CD8-positive, alpha-beta memory T cell (primary cell): Measurements from ENCODE around the gene CCL5. TPM values are rescaled to one million over a fixed set of nuclear protein-coding genes. Genes with fewer than 3 reads are reported as not detected.

Source experiments
- CTCF ChIA-PET: fragments of 350-600 bp; sonication (Branson Sonifier 250); formaldehyde crosslinking; loops from one replicate; lab custom pipeline; 2021; ENCODE audit warnings: antibody characterized with exemption; lab: Charles Lee
- POLR2A ChIA-PET: fragments of 350-600 bp; sonication (Branson Sonifier 250); formaldehyde crosslinking; loops from one replicate; lab custom pipeline; 2021; ENCODE audit warnings: antibody characterized with exemption; lab: Charles Lee
- DNase-seq, 5 donors: peaks; one replicate each; pipeline versions ENCODE4 v3.0.0 to v3.0.0-alpha.2; 2020 to 2022; ENCODE audit warnings: mixed read lengths in 1 of 5
- H3K27ac ChIP-seq: one replicate; pipeline ENCODE4 v1.7.0; 2013; ENCODE audit warnings: low read depth, mild to moderate bottlenecking, low read length, moderate library complexity
- H3K27me3 ChIP-seq: 2 replicates; pipeline ENCODE4 v1.7.0; 2013; ENCODE audit warnings: low read length, mild to moderate bottlenecking; ENCODE audit not compliant: insufficient read depth, poor library complexity, severe bottlenecking
- H3K36me3 ChIP-seq: 2 replicates; pipeline ENCODE4 v1.7.0; 2013; ENCODE audit warnings: mild to moderate bottlenecking, low read length, moderate library complexity; ENCODE audit not compliant: insufficient read depth
- H3K4me1 ChIP-seq: 2 replicates; pipeline ENCODE4 v1.7.0; 2013; ENCODE audit warnings: mild to moderate bottlenecking, low read length, moderate library complexity; ENCODE audit not compliant: insufficient read depth
- H3K4me3 ChIP-seq: 2 replicates; pipeline ENCODE4 v1.7.0; 2013; ENCODE audit warnings: mild to moderate bottlenecking, low read length
- H3K9me3 ChIP-seq: 2 replicates; pipeline ENCODE4 v1.7.0; 2013; ENCODE audit warnings: mild to moderate bottlenecking, low read length
- H3K27ac Mint-ChIP-seq, 8 donors: one replicate each; pipeline ENCODE4 v1.8.0; 2020 to 2021; ENCODE audit warnings: mixed read lengths in 8 of 8, mild to moderate bottlenecking in 6 of 8, inconsistent platforms in 3 of 8, moderate library complexity in 3 of 8
- H3K27me3 Mint-ChIP-seq, 2 donors: one replicate each; pipeline ENCODE4 v1.8.0; 2020 to 2021; ENCODE audit warnings: mixed read lengths in 2 of 2, mild to moderate bottlenecking in 1 of 2, moderate library complexity in 1 of 2
- H3K36me3 Mint-ChIP-seq, 3 donors: one replicate each; pipeline ENCODE4 v1.8.0; 2020 to 2021; ENCODE audit warnings: mixed read lengths in 3 of 3, inconsistent platforms in 1 of 3, mild to moderate bottlenecking in 1 of 3
- H3K4me1 Mint-ChIP-seq, 3 donors: one replicate each; pipeline ENCODE4 v1.8.0; 2020 to 2021; ENCODE audit warnings: mixed read lengths in 3 of 3, inconsistent platforms in 1 of 3, mild to moderate bottlenecking in 1 of 3
- H3K4me3 Mint-ChIP-seq, 7 donors: one replicate each; pipeline ENCODE4 v1.8.0; 2020 to 2021; ENCODE audit warnings: mixed read lengths in 7 of 7, mild to moderate bottlenecking in 6 of 7, moderate library complexity in 4 of 7, inconsistent platforms in 2 of 7
- H3K9me3 Mint-ChIP-seq, 5 donors: one replicate each; pipeline ENCODE4 v1.8.0; 2020 to 2022; ENCODE audit warnings: mixed read lengths in 5 of 5, mild to moderate bottlenecking in 3 of 5, moderate library complexity in 2 of 5, inconsistent platforms in 1 of 5
- polyA plus RNA-seq: library from polyadenylated mRNA; unstranded; fragments of 300-500 nt; fragmentation: Illumina TruSeq; gene quantifications from one replicate; pipeline ENCODE4 v1.2.3, GENCODE V29; 2021
- total RNA-seq, 2 experiments: library from RNA; stranded (reverse); gene quantifications; one replicate each; pipeline ENCODE4 v1.2.3, GENCODE V29; 2021

CCL5 gene
- total and polyA plus RNA-seq, 3 experiments from 2014 or later: 580 to 2,769 (median 591) TPM

DNA sequence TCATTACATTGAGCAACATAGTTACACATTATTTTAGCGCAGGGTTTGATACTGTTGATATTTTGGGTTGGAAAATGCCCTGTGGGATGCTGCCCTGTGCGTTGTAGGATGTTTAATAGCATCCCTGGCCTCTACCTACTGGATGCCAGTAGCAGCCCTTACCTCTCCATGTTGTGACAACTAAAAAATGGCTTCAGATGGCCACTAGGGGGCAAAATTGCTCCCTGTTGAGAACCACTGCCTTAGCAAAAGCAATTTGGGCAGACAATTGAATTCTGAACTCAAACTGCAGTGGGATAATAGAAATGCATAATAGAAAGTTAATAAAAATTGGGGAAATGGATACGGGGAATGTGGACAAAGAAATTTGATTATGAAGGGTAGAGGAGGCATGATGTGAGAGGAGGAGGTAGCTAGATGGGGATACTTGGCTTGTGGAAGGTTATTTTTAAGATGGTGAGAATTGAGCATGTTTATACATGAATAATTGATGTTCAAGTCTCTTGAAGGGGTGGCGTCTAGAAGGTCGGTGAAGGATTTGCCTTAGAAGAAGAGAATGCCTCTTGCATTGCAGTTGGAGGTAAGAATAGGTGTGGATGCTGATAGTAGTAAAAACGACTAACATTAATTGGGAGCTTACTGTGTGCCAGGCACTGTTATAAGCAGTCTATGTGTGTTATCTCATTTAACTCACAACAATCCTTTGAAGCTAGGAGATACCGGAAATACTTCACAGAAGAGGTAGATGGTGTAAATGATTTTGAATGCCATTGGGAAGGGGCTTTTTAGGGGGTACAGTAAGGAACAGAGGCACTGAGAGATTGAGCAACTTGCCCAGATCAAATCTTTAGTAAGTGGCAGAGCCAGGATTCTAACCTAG is 30.5 kb downstream of the CCL5 start:
- no peaks in the 10 kb centered on the region for H3K9me3 Mint-ChIP-seq
- CTCF ChIA-PET: interaction anchor here (0.6 to 4.8 kb wide), 33 partner anchors 9 to 635 kb away, joined by 3 to 44 read pairs (median 5); partner anchors contain the start of genes CCL5 and HEATR9
- H3K4me3 Mint-ChIP-seq: peak overlapping the region in 5 of 7 donors; percentile 11 to 57 (median 22)
- peaks cover 6% of the 10 kb centered on the region for H3K4me1 ChIP-seq
- peaks cover 29 to 33% (median 33%) of the 10 kb centered on the region in 3 donors for H3K4me1 Mint-ChIP-seq
- DNase-seq: peak; percentile 35 to 79 (median 41)
- peak overlapping the region; percentile 14 to 82 (median 62) for H3K27ac Mint-ChIP-seq
- POLR2A ChIA-PET: interaction anchor here (0.6 to 1.9 kb wide), 4 partner anchors 17 to 299 kb away, joined by 3 to 7 read pairs (median 5); partner anchors contain the start of gene HEATR9
- H3K4me3 ChIP-seq: no peak overlapping the region
- peaks cover 24% of the 10 kb centered on the region for H3K36me3 ChIP-seq
- no peaks in the 10 kb centered on the region for H3K27me3 ChIP-seq
- no peaks in the 10 kb centered on the region for H3K9me3 ChIP-seq
- H3K27me3 Mint-ChIP-seq: no peaks in the 10 kb centered on the region
- H3K36me3 Mint-ChIP-seq: peaks cover 3 to 60% (median 14%) of the 10 kb centered on the region in 3 donors
- no peak overlapping the region for H3K27ac ChIP-seq

DNA sequence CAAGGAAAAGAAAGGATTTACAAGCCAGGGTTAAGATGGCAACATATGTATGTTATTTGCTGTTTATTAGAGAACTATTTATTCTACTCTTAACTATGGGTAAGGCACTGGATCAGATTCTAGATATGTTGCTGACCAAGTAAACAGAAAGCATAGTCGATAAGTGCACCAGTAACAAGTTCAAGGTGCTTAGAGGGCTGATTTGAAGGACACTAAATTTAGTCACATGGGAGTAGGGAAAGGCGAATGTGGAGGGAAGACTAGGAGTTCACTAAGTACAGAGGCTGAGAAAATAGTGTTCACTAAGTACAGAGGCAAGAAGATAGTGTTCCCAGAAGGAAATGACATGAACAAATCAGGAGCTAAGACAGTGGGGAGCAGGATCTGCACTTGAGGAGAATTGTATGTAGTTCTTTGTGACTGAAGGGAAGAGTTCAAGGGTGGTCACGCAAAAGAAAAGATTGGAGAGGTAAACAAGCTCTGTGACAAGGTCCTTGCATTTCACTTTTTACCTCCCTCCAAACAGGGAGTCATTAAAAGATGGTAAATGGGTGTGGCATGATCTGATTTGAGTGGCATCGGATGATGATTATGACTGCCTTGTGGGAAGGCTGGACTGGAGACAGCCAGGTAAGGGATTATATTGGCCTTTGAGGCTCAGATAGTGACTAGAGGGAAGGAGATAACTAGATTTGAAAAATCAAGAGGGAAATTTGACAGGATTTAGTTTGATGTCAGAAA is 32.4 kb downstream of the CCL5 start:
- POLR2A ChIA-PET: interaction anchor here (0.6 to 1.0 kb wide), 2 partner anchors 38 to 86 kb away, joined by 3 read pairs; no protein-coding TSS in a partner anchor
- H3K36me3 Mint-ChIP-seq: peaks cover 7 to 68% (median 21%) of the 10 kb centered on the region in 3 donors
- H3K27me3 ChIP-seq: no peaks in the 10 kb centered on the region
- no peak overlapping the region for H3K4me3 ChIP-seq
- H3K36me3 ChIP-seq: peaks cover 39% of the 10 kb centered on the region
- no peak overlapping the region for H3K4me3 Mint-ChIP-seq
- no peaks in the 10 kb centered on the region for H3K9me3 ChIP-seq
- no peaks in the 10 kb centered on the region for H3K27me3 Mint-ChIP-seq
- peak overlapping the region; percentile 4 to 87 (median 58) for H3K27ac Mint-ChIP-seq
- H3K4me1 ChIP-seq: peaks cover 6% of the 10 kb centered on the region
- no peaks in the 10 kb centered on the region for H3K9me3 Mint-ChIP-seq
- no peak for DNase-seq
- no peak overlapping the region for H3K27ac ChIP-seq
- peaks cover 17 to 26% (median 24%) of the 10 kb centered on the region in 3 donors for H3K4me1 Mint-ChIP-seq
- CTCF ChIA-PET: interaction anchor here (1.1 to 4.8 kb wide), 13 partner anchors 10 to 302 kb away, joined by 3 to 44 read pairs (median 5); no protein-coding TSS in a partner anchor

DNA sequence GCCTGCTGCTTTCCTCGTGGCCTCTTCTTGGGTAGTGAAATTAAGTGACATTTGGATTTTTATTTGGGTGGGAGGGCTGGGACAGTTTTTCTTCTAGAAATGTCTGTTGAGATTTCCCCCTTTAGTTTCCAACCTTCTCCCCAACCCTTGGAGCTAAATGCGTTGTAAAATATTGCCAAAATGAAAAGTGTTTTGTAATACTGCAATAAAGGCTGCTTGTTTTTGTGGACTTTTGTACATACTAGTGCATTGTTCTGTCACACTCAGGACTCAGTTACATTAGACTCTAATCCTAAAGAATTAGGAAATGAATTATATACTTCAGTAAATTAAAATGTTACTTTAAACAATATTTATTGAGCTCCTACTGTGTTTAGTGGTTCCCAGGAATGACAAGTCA is 33.2 kb downstream of the CCL5 start:
- peak overlapping the region in 2 of 8 donors; percentile 12 to 35 for H3K27ac Mint-ChIP-seq
- H3K9me3 Mint-ChIP-seq: no peaks in the 10 kb centered on the region
- Histone ChIP-seq H3K27me3 (no peaks in the 10 kb centered on the region), H3K4me3 (no peak overlapping the region), H3K9me3 (no peaks in the 10 kb centered on the region), H3K36me3 (peaks cover 45% of the 10 kb centered on the region), H3K27ac (no peak overlapping the region), H3K4me1 (peaks cover 6% of the 10 kb centered on the region)
- ChIA-PET CTCF (interaction anchor here (1.0 to 4.8 kb wide), 8 partner anchors 11 to 302 kb away, joined by 3 to 44 read pairs (median 4); no protein-coding TSS in a partner anchor), POLR2A (no interaction called here)
- H3K4me1 Mint-ChIP-seq: peaks cover 17 to 26% (median 19%) of the 10 kb centered on the region in 3 donors
- no peak for DNase-seq
- H3K36me3 Mint-ChIP-seq: peaks cover 7 to 72% (median 24%) of the 10 kb centered on the region in 3 donors
- no peak overlapping the region for H3K4me3 Mint-ChIP-seq
- H3K27me3 Mint-ChIP-seq: no peaks in the 10 kb centered on the region

- Mint-ChIP-seq H3K4me3 (no peak overlapping the region), H3K9me3 (no peaks in the 10 kb centered on the region), H3K4me1 (peaks cover 14 to 22% (median 16%) of the 10 kb centered on the region in 3 donors), H3K36me3 (peaks cover 4 to 76% (median 26%) of the 10 kb centered on the region in 3 donors), H3K27ac (peak overlapping the region in 4 of 8 donors; percentile 22 to 69 (median 50)), H3K27me3 (no peaks in the 10 kb centered on the region)
- Histone ChIP-seq H3K9me3 (no peaks in the 10 kb centered on the region), H3K27ac (no peak overlapping the region), H3K36me3 (peaks cover 48% of the 10 kb centered on the region), H3K27me3 (no peaks in the 10 kb centered on the region), H3K4me3 (no peak overlapping the region), H3K4me1 (peaks cover 6% of the 10 kb centered on the region)
- no peak for DNase-seq
- CTCF ChIA-PET: interaction anchor here (0.9 to 4.8 kb wide), 10 partner anchors 12 to 300 kb away, joined by 3 to 44 read pairs (median 4); partner anchors contain the start of gene TAF15
- POLR2A ChIA-PET: no interaction called here
Measured at GRCh38 chr17:35846055-35846809, 33.9 kb downstream of the CCL5 start.

DNA sequence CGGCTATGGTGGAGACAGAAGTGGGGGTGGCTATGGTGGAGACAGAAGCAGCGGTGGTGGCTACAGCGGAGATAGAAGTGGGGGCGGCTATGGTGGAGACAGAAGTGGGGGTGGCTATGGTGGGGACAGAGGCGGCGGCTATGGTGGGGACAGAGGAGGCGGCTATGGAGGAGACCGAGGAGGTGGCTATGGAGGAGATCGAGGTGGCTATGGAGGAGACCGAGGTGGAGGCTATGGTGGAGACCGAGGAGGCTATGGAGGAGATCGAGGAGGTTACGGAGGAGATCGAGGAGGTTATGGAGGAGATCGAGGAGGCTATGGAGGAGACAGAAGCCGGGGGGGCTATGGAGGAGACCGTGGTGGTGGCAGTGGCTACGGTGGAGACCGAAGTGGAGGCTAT is 35.6 kb downstream of the CCL5 start:
- Mint-ChIP-seq H3K4me1 (peaks cover 5 to 12% (median 5%) of the 10 kb centered on the region in 3 donors), H3K27ac (peak overlapping the region in 2 of 8 donors; percentile 12 to 68), H3K9me3 (no peaks in the 10 kb centered on the region), H3K27me3 (no peaks in the 10 kb centered on the region), H3K4me3 (peak overlapping the region in 1 of 7 donors; percentile 53), H3K36me3 (peaks cover 8 to 82% (median 26%) of the 10 kb centered on the region in 3 donors)
- Histone ChIP-seq H3K27me3 (no peaks in the 10 kb centered on the region), H3K4me3 (no peak overlapping the region), H3K9me3 (no peaks in the 10 kb centered on the region), H3K27ac (no peak overlapping the region), H3K36me3 (peaks cover 54% of the 10 kb centered on the region), H3K4me1 (no peaks in the 10 kb centered on the region)
- POLR2A ChIA-PET: no interaction called here
- CTCF ChIA-PET: no interaction called here
- no peak for DNase-seq

DNA sequence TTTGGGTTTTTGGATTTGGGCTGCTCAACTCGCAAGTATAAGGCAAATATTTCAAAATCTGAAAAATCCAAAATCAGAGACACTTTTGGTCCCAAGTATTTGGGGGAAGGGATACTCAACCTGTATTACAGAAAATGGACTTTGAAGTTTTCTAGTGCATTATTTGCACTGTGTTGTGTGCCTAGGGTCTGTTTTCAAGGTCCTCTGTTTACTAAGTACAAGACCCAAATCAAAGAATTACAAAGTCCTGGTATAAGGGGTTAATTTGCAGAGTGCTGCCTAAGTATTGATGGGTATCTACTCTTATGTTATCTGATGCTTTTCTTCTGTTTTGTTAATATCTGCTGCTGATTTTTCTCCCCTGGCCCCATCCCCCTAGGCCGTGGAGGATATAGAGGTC is 36.5 kb downstream of the CCL5 start:
- H3K4me1 ChIP-seq: no peaks in the 10 kb centered on the region
- Mint-ChIP-seq H3K27me3 (no peaks in the 10 kb centered on the region), H3K9me3 (no peaks in the 10 kb centered on the region), H3K4me3 (no peak overlapping the region), H3K36me3 (peaks cover 8 to 82% (median 26%) of the 10 kb centered on the region in 3 donors), H3K4me1 (peaks cover 0 to 5% (median 3%) of the 10 kb centered on the region in 3 donors), H3K27ac (peak overlapping the region in 2 of 8 donors; percentile 30 to 80)
- peaks cover 54% of the 10 kb centered on the region for H3K36me3 ChIP-seq
- H3K9me3 ChIP-seq: no peaks in the 10 kb centered on the region
- no peak overlapping the region for H3K4me3 ChIP-seq
- H3K27me3 ChIP-seq: no peaks in the 10 kb centered on the region
- no peak overlapping the region for H3K27ac ChIP-seq
- no peak for DNase-seq
- CTCF ChIA-PET: no interaction called here
- POLR2A ChIA-PET: no interaction called here

DNA sequence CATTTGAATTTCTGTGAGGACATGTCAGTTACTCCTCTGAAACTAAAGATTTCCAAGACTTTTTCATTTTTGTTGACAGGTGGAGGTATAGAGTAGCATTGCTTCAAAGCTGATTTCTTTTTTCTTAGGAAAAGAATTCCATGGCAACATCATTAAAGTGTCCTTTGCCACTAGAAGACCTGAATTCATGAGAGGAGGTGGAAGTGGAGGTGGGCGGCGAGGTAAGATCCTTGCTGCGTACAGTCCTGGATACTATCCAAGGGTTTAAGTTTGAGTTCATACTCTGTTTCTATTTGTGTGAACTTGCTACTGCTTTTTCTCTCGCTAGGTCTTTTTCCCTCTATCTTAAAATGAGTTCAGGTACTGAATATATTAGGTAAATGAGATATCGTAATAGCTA is 37.9 kb downstream of the CCL5 start:
- peak overlapping the region in 3 of 8 donors; percentile 56 to 91 (median 62) for H3K27ac Mint-ChIP-seq
- H3K36me3 Mint-ChIP-seq: peaks cover 8 to 78% (median 24%) of the 10 kb centered on the region in 3 donors

More for the DNA sequence above, 37.9 kb downstream of the CCL5 start:
- no peak for DNase-seq
- no peak overlapping the region for H3K4me3 Mint-ChIP-seq
- ChIA-PET POLR2A (no interaction called here), CTCF (interaction anchor here (1.1 to 1.2 kb wide), 5 partner anchors 12 to 307 kb away, joined by 3 to 4 read pairs (median 3); no protein-coding TSS in a partner anchor)
- Histone ChIP-seq H3K27me3 (no peaks in the 10 kb centered on the region), H3K9me3 (no peaks in the 10 kb centered on the region), H3K4me3 (no peak overlapping the region), H3K36me3 (peaks cover 50% of the 10 kb centered on the region), H3K4me1 (no peaks in the 10 kb centered on the region), H3K27ac (no peak overlapping the region)
- no peaks in the 10 kb centered on the region for H3K9me3 Mint-ChIP-seq
- peaks cover 0 to 5% (median 3%) of the 10 kb centered on the region in 3 donors for H3K4me1 Mint-ChIP-seq
- H3K27me3 Mint-ChIP-seq: no peaks in the 10 kb centered on the region
